AG09309 (cell line): ENCODE data around the gene VPS37D.
"Not testable (repeated sequence)": the region's sequence is repeated elsewhere in the genome, so short reads cannot be mapped to it uniquely, and the experiment has no call there.

ENCODE experiments used
- DNase-seq: peaks from one replicate; pipeline ENCODE4 v3.0.0-alpha.2; 2010; ENCODE audit warnings: low read depth
- H3K4me3 ChIP-seq: 2 replicates; pipeline ENCODE4 v1.5.1; 2011; ENCODE audit warnings: mild to moderate bottlenecking, low read depth, low read length, moderate library complexity; ENCODE audit not compliant: control insufficient read depth
- CTCF ChIP-seq: IDR thresholded peaks from 2 replicates; pipeline ENCODE4 v1.5.1; 2011; ENCODE audit warnings: mild to moderate bottlenecking, low read depth, low read length, inconsistent platforms; ENCODE audit not compliant: insufficient read depth, control insufficient read depth; ENCODE audit errors: missing control alignments

VPS37D gene

DNA sequence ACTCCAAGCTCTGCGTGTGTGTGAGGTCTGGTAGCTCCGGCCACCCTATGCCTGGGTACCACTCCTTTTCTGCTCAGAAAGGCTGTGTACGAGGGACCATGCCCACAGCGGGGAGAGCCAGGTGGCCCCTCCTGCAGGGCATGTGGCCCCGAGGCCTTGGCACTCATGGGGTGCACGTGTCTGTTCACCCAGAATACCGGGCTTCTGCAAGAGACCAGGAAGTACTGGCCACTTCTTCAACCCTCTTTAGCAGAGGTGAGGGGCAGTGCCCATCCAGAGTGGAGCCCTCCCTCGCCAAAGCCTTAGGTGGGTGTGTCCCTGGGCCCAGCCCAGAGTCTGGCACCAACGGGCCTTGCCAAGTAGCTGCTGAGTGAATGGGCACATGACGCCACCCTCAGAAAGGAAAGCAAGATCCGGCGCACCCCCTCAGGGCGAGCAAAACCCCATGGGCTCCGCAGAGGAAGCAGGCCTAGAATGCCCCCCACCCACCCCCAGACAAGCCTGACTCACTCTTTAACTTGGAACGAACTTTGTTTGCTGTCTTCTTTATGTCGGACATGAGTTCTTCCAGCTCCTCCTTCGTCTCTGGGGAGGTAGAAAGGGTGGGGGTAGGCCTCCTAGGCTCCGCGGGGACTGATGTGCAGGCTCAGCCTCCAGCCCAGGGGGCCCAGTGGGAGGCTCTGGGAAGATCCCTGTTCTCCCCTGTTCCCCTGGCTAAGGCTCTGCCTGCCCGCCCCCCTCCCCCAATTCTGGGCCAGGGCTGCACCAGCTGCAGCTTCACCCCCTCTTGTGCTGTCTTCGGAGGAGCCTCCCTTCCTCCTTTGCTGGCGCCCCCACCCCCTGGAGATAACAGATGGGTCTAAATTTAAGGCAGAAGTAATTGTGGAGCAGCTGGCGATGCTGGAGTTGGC, 37.3 kb downstream of the VPS37D start:
- no peak overlapping the region for H3K4me3 ChIP-seq
- DNase-seq, result no peak
- TF ChIP-seq CTCF, result no peak

- DNase-seq, result no peak
- TF ChIP-seq CTCF, result no peak
Measured at GRCh38 chr7:73705551-73705920, 37.9 kb downstream of the VPS37D start.

DNA sequence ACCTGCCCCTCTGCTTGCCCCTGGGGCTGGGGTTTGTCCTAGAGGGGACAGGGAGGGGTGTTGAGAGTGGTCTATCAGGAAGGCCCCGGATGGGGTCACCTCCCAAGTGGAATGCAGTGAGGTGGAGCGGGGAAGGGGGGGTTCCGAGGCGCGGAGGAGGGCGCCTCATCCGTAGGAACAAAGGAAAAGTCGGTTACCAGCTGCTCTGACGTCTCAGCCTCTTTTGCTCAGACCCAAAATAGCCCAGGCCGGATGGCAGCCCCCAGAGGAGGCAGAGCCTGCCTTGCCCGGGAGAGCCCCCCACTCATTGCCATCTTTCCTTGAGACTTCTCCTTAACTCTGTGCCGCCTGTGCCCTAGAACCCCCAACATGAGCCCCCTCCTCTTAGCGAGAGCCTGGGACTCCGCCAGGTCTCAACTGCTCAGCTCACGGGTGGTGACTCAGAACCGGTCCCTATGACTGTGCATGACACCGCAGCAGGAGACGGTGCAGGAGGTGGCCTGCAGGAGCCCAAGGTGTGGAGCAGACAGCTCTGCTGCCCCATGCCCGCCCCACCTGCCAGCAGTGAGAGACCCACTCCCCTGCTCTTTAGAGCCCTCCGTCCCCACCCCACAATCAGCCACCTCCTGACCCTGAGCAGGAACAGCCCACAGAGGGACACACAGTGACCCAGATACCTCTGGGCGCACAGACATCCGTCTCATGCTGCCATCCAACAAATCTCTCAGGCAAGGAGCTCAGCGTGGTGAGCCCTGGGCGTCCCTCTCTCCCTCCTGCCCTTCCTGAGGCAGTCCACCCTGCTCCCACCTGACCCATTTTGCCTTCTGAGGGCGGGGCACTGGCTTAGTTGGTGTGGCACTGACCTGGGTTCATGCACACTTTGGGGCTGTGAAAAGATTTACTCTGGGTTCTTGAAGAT, 38.8 kb downstream of the VPS37D start:
- H3K4me3 ChIP-seq, result no peak overlapping the region
- no peak for TF ChIP-seq CTCF
- DNase-seq, result no peak

More at GRCh38 chr7:73705551-73705920, 37.9 kb downstream of the VPS37D start:
- H3K4me3 ChIP-seq, result no peak overlapping the region

GRCh38 chr7:73707045-73707631, 39.5 kb downstream of the VPS37D start:
- DNase-seq, result no peak
- no peak for TF ChIP-seq CTCF
- H3K4me3 ChIP-seq, result no peak overlapping the region

DNA sequence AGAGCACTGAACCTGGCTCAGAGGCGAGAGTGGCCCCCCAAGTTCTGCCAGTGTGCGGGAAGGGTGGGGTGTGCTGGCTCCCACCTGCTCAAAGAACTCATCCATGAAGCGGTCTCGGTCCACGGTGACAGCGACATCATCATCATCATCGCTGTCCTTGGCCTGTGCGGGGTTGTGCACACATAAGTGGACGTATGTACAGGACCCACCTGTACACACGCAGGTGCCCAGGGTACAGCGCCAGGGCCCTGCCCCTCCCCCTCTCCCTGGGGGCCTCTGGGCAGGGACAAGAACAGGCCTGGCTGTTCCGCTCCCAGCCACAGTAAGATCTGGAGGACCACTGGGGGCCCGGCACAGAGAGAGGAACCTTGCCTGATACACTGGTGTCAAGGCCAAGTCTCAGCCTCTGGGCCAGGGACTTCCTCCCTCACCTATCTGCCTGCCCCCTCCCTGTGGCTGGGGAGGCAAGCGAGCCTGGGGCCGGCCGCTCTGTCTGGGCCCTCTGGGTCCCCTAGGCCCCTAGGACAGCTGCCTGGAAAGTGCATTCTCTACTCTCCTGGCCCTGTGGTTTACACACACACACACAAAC, 41.4 kb downstream of the VPS37D start:
- TF ChIP-seq CTCF, result no peak
- no peak overlapping the region for H3K4me3 ChIP-seq
- DNase-seq, result no peak

DNA sequence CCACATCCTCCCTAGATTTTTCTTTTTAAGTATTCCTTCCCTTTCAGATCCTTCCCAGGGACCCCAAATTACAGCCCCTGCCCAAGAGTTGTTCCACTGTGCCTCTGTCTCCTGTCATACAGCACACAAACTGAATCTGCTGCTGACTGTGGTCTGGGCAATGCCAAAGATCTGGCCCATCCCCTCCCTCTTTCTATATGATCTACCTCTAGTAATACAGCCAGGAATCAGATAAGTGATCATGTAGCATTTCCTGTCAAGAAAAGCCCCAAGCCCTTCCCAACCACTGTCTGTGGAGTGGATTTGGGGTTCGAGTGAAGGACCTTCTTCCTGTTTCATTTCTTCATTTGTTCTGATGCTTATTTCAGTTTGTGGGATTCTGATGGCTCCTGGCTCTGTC, 45.1 kb downstream of the VPS37D start:
- no peak for TF ChIP-seq CTCF
- no peak overlapping the region for H3K4me3 ChIP-seq
- DNase-seq, result no peak

DNA sequence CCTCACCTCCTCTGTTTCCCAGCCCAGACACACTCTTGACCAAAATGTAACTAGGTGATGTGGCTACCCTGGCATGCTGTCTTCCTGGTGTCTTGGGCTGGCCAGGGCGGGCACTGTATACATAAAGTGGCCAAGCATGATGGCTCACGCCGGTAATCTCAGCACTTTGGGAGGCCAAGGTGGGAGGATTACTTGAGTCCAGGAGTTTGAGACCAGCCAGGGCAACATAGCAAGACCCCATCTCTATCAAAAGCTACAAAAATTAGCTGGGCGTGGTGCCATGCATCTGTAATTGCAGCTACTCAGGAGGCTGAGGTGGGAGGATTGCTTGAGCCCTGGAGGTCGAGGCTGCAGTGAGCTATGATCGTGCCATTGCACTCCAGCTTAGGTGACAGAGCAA, 45.7 kb downstream of the VPS37D start:
- DNase-seq, H3K4me3 ChIP-seq: not testable (repeated sequence)
